Stimulated activated CD4-positive, alpha-beta T cell treated with anti-CD3 and anti-CD28 coated beads, Interleukin-2, amount 100 ng/mL, for 4 hours (primary cell): ENCODE results near the gene TRPC4.
"Not testable (repeated sequence)": the region's sequence is repeated elsewhere in the genome, so short reads cannot be mapped to it uniquely, and the experiment has no call there.

Experiments used
- DNase-seq: peaks from one replicate; pipeline ENCODE4 v3.0.0-alpha.2; 2020; ENCODE audit warnings: low read depth

Gene TRPC4

DNA sequence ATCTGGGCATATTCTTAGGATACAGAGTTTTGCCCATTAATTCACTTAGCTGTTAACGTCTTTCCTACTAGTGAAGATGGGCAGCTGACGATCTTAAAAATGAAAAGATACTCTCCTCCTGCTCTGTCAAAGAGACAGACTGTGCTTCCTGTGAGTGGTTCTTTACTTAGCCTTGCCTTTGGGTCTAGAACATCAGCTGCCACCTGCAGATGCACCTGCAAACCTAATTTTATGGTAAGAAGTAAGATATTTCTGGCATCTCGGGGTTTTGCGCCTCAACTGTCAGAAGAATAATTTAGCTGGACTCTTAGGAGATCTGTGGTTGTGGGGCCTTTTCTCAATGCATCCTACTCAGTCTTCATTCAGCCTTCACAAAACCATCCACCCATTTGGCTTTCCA is 36.2 kb downstream of the TRPC4 start:
- no peak for DNase-seq

DNA sequence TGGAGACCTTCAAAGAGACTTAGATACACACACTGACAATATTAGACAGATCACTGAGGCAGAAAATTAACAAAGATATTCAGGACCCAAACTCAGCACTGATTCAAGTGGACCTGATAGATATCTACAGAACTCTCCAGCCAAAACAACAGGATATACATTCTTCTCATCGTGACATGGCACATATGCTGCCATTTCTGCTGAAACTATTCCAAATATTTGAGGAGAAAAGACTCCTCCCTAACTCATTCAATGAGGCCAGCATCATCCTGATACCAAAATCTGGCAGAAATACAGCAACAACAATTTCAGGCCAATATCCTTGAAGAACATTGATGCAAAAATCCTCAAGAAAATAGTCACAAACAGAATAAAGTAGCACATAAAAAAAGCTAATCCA is 53.3 kb downstream of the TRPC4 start:
- DNase-seq, result no peak

DNA sequence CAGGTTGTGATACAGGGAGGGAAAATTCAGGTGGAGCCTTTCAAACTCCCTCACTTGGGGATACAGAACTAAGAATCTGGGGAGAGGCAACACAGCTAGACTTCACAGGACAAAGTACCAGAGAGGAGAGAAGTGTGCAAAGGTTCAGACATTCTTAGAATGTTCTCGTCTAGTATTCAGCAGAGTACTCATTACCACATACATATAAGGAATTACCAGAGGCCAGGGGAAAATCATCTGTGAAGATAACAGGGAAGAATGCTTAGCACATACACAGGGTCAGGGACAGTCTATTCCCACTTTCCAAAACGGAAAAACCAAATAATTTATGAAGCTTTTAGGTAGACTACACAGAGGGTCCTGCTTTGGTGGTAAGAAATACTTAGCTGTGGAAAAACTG is 58.1 kb downstream of the TRPC4 start:
- DNase-seq, result no peak

DNA sequence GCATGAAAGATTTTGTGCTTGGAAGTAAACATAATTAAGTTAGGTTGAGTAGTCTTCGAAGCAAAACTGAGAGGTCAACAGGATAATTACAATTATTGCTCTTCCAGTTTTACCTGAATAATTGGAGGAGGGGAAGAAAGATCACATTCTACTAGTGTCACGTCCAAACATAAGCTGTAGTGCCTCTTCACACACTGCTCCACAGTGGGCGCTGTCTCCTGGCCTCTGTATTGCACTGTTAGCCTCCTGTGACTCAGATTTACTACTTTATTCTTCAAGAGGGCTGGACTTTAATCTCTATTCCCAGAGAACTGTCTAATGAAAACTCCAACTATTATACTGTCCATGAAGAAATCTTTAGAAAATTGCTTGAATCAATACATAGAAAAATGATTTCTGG is 62.9 kb downstream of the TRPC4 start:
- no peak for DNase-seq

DNA sequence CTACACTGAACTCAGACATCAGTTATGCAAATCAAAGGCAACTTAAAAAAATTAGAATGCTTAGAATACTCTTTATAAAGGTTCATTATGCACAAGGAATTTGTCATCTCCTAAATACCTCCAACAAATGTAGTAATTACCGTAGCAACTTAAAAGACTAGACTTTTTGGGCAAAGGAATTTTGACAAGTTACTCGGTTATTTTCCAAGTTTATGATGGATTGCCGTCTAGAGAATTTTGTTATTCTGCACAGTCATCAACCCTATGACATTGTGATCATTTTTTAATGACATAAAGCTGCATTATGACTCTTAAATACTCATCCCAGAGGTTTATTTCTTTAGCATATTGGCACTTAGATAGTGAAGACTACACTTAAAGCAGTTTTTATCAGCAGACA is 71.9 kb downstream of the TRPC4 start:
- DNase-seq, result no peak

DNA sequence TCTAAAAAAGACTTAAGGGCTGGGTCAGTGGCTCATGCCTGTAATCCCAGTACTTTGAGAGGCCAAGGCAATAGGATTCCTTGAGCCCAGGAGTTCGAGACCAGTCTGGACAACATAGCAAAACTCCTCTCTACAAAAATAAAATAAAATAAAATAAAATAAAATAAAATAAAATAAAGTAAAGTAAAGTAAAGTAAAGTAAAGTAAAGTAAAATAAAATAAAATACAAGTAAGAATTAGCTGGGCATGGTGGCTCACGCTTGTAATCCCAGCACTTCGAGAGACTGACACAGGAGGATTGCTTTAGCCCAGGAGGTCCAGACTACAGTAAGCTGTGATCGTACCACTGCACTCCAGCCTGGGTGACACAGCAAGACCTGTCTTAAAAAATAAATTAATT is 72.8 kb downstream of the TRPC4 start:
- not testable (repeated sequence) for DNase-seq

DNA sequence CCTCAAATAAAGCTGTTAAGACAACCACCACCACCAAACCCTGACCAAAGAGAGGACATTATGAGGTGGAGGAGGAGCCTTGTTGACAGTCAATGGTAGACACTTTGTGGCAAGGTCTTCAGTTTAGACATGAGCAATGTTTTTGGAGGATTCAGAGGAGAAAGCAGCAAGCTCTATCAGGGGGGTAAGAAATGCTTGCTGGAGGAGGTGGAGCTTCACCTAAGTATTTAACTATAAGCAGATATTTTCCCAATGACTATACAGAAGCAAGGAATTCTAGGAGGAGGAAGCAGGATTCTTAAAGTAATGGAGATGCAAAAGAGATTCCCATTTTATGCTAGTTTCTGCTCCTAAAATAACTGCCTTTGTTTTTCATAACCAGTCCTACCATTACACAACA is 74.2 kb downstream of the TRPC4 start:
- DNase-seq, result no peak

DNA sequence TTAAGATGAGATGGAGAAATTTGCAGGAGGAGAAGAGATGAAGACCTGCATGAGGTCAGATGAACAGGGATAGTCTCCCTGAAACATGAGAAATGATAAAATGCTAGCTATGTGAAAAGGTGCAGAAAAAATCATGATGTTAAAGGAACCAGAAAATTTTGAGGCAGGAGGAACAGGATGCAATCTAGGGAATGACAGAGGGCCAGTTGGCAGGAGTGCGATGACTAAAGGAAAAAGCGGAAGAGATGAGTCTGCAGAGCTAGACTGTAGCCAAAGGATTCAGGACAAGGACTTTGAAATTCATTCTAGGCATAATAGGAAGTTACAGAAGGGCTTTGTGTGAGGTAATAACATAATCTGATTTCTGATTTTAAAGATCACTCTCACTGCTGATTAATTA is 77.9 kb downstream of the TRPC4 start:
- no peak for DNase-seq

DNA sequence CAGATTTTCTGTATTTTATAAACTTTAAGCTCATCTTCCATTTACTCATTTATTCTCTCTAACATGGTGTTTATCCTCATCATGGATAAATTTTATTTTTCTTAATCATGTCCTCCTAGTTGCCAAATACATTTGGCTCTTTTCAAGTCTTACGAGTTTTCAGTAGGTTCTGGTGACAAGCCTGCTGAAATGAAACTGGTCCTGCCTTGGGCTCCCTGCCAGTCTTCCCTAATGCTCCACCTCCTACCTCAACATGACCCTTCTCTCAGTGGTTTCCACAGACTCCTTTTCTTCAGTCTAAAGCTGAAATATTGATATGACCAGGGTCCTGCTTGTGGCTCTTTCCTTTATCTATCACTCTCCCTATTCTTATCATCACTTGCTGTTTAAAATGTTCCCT is 81.2 kb downstream of the TRPC4 start:
- no peak for DNase-seq

DNA sequence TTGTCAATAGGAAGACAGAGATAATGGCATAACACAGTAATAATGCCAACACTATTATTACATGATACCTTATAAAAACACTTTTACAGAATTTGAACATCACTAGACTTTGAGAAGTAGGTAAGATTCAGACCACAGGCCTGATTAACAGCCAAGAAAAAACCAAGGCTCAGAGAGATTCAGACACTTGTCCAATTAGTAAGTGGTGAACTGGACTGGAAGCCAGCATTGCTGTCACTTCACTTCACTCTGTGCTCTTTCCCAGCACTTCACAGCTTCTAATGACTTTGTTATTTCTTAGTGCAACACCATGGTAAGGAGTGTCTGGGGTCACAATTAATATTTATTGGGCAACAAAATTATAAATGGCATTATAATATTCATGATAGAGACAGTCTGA is 91.9 kb downstream of the TRPC4 start:
- no peak for DNase-seq

DNA sequence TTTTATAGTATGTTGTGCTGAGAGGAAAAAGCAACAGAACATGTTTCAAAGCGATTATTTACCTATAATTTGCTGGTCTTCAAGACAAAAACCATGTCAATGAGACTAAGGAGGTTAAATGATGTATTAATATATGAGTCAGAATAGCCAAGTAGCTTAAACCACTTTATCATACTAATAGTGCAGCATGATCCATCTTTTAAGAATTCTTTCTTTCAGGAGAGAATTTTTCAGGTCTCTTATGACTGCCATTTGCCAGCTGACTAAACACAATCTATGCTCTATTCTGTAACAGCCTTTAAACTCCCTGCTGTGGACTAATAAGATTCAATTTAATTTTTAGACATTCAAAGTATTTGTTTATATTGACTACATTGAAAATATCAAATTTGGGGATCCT is 93.7 kb downstream of the TRPC4 start:
- DNase-seq, result no peak

DNA sequence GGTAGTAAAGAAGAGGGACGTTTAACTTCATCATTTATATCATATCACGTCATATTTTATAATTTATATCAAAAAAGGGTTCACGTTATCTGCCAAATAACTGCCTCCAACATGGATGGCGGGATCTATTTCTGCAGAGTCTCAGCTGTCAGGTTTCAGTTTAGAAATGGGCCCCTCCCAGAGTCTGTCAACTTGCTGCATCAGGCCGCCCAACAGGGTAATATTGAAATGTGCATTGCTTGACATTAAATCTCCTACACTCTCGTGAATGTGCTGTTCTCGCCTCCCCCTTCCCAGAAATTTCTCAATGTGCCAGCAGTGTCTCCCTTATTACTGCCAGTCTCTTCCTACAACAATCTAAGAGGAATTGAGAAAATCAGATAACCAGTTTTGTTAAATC is 96.9 kb downstream of the TRPC4 start:
- no peak for DNase-seq

DNA sequence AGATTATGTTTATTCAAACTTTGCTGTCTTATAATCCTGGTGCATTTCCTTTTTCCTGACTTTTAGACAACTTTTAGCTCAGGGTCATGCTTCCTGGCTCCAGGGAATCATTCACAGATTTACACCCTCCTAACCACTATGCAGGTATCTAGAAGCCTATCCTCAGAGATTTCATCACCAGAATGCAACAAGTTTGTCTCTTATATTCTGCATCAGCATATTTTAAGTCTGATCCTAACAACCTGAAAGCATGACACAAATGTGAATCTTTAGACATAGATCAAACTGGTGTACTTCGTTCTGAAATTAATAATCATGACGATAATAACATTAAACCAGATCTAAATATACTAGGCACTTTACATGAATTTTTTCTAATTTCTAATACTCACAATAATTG is 100.0 kb downstream of the TRPC4 start:
- DNase-seq, result no peak

DNA sequence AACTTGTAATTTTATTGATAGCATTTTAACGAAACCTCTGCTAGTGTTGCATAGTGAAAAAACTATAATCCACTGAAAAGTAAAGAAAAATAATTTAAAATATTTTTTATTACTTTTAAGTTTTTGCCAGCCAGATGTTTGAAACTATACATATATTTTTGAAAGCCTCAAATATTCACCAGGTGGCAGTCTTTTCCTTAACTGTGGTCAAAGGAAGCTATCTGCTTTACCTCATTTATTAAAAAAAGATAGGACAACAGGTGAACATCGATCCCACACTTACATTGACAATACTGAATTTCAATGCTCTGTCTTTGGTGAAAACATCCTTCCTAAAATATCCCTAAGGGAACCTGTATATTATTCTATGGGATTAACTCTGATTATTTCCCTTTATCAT is 100.5 kb downstream of the TRPC4 start:
- DNase-seq, result no peak

DNA sequence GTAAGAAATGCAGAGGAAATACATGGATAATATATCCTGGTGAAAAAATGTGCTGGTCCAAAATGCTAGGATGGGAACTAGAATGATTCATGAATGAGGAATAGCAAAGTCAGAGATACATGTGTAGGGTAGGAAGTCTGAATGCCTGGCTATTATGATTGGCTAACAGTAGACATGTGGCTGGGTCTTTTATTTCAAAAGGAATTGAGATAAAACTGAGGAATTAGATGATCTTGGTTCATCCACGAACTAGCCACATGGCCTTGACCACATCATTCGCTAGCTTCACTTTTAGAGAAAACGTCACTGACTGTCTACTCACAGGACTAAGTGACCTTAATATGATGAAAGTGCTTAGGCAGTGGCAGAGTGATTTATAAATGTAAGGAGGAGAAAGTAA is 103.1 kb downstream of the TRPC4 start:
- DNase-seq, result no peak

DNA sequence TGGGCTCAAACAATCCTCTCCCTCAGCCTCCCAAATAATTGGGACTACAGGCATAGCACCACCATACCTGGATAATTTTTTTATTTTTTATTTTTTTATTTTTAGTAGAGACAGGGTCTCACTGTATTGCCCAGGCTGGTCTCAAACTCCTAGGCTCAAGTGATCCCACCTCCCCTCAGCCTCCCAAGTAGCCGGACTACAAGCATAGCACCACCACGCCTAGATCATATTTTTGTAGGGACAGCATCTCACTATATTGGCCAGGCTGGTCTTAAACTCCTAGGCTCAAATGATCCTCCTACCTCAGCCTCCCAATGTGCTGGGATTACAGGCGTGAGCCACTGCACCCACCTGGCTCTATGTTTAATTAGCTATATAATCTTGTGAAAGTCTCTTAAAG is 114.2 kb downstream of the TRPC4 start:
- no peak for DNase-seq

DNA sequence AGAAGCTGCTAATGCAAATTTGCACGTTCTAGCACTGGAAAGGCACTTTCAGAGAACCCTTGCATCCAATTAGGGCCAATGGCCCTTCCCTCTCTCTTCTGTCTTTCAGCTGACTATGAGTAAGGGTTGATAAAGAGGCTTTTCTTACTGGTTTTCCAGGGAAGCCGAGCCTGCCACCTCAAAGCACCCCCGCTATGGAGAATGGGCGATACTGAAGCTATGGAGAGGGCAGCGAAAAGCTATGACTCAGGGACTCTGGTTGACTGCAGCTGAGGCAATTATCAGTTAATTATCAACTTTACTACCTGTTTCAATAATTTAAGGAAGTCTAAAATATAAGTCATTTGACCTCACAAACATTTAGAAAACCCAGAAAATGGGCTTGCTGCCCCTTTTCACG is 115.8 kb downstream of the TRPC4 start:
- DNase-seq, result no peak

DNA sequence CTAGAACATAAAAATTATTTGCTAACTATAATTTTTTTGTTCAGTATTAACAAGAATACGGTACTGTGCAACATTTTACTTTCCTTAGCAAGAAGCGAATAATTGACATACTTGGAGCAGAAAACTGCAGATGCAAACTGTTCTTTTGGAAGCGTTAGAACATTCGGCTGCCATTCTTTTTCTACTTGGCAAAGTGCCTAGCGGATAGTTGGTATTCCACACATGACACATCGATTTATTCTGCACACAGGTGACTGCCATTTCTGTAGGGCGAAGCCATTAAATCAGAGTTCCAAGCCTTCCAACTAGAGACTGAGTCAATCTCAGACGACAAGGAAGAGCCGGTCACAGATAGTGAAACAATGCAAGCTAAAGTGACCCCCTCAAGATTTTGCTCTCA is 117.4 kb downstream of the TRPC4 start:
- no peak for DNase-seq

DNA sequence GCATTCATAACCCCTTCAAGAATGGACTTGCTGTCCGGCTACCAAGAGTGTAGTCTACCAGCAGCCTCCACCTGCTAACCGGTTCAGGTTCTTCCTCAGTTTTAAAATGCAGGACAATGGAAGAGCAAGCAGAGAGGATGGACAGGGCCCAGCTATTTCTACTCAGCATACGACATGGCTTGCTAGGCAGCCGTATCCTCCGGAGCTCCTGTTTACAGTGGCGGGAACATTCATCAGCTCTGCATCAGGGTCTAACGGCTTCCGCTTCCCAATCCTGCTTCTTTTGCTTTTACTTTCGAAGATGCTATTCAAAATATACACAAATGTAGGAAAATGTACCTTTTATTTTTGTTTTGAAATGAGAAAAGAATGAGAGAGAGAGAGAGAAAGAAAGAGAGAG is 118.5 kb downstream of the TRPC4 start:
- DNase-seq, result no peak

DNA sequence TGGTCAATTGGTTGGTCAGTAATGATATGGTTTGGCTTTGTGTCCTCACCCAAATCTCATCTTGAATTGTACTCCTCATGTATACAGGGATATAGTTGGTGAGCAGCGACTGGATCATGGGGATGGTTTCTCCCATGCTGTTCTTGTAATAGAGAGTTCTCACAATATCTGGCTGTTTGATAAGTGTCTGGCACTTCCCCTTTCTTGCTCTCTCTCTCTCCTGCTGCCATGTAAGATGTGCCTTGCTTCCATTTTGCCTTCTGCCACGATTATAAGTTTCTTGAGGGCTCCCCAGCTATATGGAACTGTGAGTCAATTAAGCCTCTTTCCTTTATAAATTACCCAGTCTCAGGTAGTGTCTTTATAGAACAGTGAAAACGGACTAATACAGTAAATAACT is 120.7 kb downstream of the TRPC4 start:
- DNase-seq, result no peak

DNA sequence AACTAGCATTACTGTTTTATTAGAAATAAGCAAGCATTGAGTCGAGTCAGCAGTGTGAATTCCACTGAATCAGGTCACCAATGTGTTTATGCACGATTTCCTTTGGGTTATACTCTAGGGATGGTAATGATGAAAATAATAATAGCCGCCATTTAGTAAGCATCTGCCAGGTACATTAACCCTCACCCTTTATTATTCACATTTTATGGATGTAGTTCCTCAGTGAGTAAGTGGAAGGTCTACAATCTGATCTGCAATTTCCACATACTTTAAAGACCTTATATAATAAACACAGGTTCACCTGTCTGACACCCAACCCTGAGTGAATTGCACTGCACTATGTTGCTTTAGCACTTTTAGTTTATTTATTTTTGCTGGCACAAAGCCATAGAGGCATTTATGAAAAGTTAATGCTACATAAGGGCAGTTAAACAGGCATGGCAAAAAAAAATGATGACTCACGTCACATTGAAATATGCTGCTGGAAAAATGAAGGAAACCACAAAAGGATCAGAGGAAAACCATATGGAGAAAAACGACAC is 122.4 kb downstream of the TRPC4 start:
- no peak for DNase-seq

DNA sequence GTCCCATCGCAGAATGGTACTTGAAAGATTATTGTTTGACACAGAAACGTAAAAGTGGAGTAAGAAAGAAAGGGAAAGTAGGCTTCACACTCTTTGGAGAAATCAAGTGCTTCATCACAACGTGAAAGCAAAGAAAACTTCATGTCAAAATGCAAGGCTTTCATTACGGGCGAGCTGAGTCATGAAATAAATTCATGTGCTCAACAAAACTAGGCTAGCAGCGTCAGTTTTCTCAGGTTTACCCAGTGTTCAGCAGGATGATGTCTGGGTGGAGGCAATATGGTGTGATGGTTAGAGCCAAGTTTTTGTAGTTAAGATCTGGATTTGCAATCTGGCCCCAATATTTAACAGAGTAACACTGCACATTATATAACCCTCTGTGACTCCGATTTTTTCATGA is 128.0 kb downstream of the TRPC4 start:
- no peak for DNase-seq

DNA sequence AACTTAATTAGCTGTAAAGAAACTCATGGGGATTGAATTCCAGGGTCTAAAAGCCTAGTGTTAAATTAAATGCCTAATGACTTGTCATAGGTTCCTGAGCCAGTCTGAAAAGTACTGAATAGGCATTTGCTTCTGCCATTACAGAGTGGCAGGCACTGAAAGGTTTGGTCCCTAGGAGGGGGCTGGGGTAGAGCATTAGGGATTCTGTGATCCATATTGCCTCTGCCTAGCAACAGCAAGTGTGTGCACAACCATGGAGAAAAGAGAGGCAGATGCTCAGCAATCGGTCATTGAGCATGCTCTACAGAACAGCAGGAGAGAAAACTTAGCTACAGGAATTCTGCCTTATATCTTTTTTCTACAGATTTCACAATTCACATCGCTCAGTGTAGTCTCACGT is 133.5 kb downstream of the TRPC4 start:
- DNase-seq, result no peak

DNA sequence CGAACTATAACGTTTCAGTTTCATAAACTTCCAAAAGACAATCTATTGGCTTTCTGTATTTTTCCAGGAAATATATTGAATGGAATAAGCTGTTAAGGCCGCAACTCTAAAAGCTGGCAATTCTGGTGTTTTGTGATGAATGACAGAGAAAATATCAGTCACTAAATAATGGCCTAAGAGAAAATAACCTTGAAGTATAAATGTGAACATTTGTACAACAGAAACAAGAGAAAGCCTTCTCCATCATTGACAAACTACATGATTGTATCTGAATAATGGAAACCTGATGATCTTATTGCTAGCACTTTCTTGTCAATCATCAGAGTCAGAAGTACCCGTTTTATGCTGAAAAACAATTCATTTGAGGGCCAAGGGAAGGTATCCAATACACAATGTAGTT is 134.3 kb downstream of the TRPC4 start:
- DNase-seq, result no peak

DNA sequence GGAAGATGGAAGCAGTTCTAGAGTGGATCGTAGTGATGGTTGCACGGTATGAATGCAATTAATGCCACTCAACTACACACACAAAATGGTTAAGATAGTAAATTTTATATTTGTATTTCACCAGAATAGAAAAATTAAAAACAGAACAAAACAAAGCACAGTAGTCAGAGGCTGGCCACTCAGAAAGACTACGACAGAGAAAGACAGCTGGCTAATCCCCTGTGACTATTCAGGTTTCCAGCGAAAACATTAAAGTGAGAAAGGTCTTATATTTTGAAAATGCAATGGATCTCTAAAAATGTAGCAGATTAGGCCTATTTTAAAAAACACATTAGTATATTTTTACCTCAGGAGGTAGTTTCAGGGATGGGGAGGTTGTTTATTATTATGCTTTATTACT is 139.7 kb downstream of the TRPC4 start:
- DNase-seq, result no peak
